Pons (tissue), 1 donor: ENCODE measurements around the gene EFHC2.
"Not testable (repeated sequence)": the region's sequence is repeated elsewhere in the genome, so short reads cannot be mapped to it uniquely, and the experiment has no call there.

Source experiments
- DNase-seq: peaks from one replicate; pipeline ENCODE4 v3.0.0-alpha.2; 2016; ENCODE audit warnings: low spot score

The EFHC2 gene

GRCh38 chrX:44299177-44299576 lies 44.3 kb downstream of the EFHC2 start:
- DNase-seq: no peak

GRCh38 chrX:44291468-44292092 lies 51.9 kb downstream of the EFHC2 start:
- no peak for DNase-seq

GRCh38 chrX:44290718-44291117 lies 52.8 kb downstream of the EFHC2 start:
- no peak for DNase-seq

- no peak for DNase-seq
Observed at GRCh38 chrX:44282753-44283152, 60.7 kb downstream of the EFHC2 start.

GRCh38 chrX:44280116-44280515 lies 63.4 kb downstream of the EFHC2 start:
- DNase-seq: no peak

GRCh38 chrX:44274096-44274495 lies 69.4 kb downstream of the EFHC2 start:
- no peak for DNase-seq

GRCh38 chrX:44267861-44268260 lies 75.6 kb downstream of the EFHC2 start:
- no peak for DNase-seq

GRCh38 chrX:44267116-44267515 lies 76.4 kb downstream of the EFHC2 start:
- DNase-seq: no peak

GRCh38 chrX:44265559-44265958 lies 77.9 kb downstream of the EFHC2 start:
- DNase-seq: no peak

GRCh38 chrX:44264936-44265335 lies 78.5 kb downstream of the EFHC2 start:
- no peak for DNase-seq

GRCh38 chrX:44261286-44261685 lies 82.2 kb downstream of the EFHC2 start:
- no peak for DNase-seq

GRCh38 chrX:44260609-44261008 lies 82.9 kb downstream of the EFHC2 start:
- no peak for DNase-seq

GRCh38 chrX:44255742-44256141 lies 87.7 kb downstream of the EFHC2 start:
- DNase-seq: not testable (repeated sequence)

GRCh38 chrX:44253575-44253942 lies 89.9 kb downstream of the EFHC2 start:
- no peak for DNase-seq

GRCh38 chrX:44252688-44253574 lies 90.5 kb downstream of the EFHC2 start:
- not testable (repeated sequence) for DNase-seq

- no peak for DNase-seq
Observed at GRCh38 chrX:44247468-44247867, 96.0 kb downstream of the EFHC2 start.

GRCh38 chrX:44246826-44247225 lies 96.6 kb downstream of the EFHC2 start:
- no peak for DNase-seq

GRCh38 chrX:44245733-44246132 lies 97.7 kb downstream of the EFHC2 start:
- DNase-seq: no peak

- DNase-seq: peak; percentile 67
Observed at GRCh38 chrX:44244008-44244407, 99.5 kb downstream of the EFHC2 start.

- DNase-seq: no peak
Observed at GRCh38 chrX:44241546-44241945, 101.9 kb downstream of the EFHC2 start.

GRCh38 chrX:44240036-44240435 lies 103.4 kb downstream of the EFHC2 start:
- DNase-seq: no peak

- DNase-seq: no peak
Observed at GRCh38 chrX:44239036-44239435, 104.4 kb downstream of the EFHC2 start.

GRCh38 chrX:44235534-44235933 lies 107.9 kb downstream of the EFHC2 start:
- no peak for DNase-seq

GRCh38 chrX:44234541-44234940 lies 108.9 kb downstream of the EFHC2 start:
- no peak for DNase-seq
